Neural cell (in vitro differentiated cells): ENCODE data around the gene DACH1. TPM values are rescaled to one million over a fixed set of nuclear protein-coding genes. Genes with fewer than 3 reads are reported as not detected.

Experiments
- H2AFZ ChIP-seq: fragments of 200-600, 300-800 bp; sonication (generic), shearing (Covaris generic); 2 replicates; pipeline ENCODE4 v1.6.0; 2014; ENCODE audit warnings: low read depth, mild to moderate bottlenecking, antibody characterized with exemption, low read length, moderate library complexity
- H3F3A ChIP-seq: fragments of 200-600 bp; shearing (Covaris generic); 2 replicates; pipeline ENCODE4 v1.6.1; 2016; ENCODE audit warnings: mild to moderate bottlenecking, moderate library complexity, mixed read lengths, antibody characterized with exemption, low read length; ENCODE audit not compliant: insufficient read depth, poor library complexity, severe bottlenecking
- H3K27ac ChIP-seq: fragments of 200-600, 300-800 bp; sonication (generic), shearing (Covaris generic); 2 replicates; pipeline ENCODE4 v1.5.1; 2014; ENCODE audit warnings: mild to moderate bottlenecking, low read length, moderate library complexity
- H3K27me3 ChIP-seq: fragments of 300-800, 200-600 bp; sonication (generic), shearing (Covaris generic); 2 replicates; pipeline ENCODE4 v1.6.0; 2014; ENCODE audit warnings: mild to moderate bottlenecking, low read depth, low read length, moderate library complexity; ENCODE audit not compliant: insufficient read depth
- H3K36me3 ChIP-seq: fragments of 300-800, 200-600 bp; sonication (generic), shearing (Covaris generic); 2 replicates; pipeline ENCODE4 v1.5.1; 2014; ENCODE audit warnings: mild to moderate bottlenecking, antibody characterized with exemption, low read length, moderate library complexity; ENCODE audit not compliant: insufficient read depth
- H3K4me2 ChIP-seq: fragments of 300-800, 200-600 bp; sonication (generic), shearing (Covaris generic); 2 replicates; pipeline ENCODE4 v1.6.0; 2014; ENCODE audit warnings: mild to moderate bottlenecking, low read length
- H3K4me3 ChIP-seq: fragments of 300-800, 200-600 bp; sonication (generic), shearing (Covaris generic); 2 replicates; pipeline ENCODE4 v1.5.1; 2014; ENCODE audit warnings: mild to moderate bottlenecking, low read length, moderate library complexity
- H3K79me2 ChIP-seq: fragments of 200-600 bp; shearing (Covaris generic); replicated peaks from 2 replicates; pipeline ENCODE4 v1.6.0; 2014; ENCODE audit warnings: mild to moderate bottlenecking, low read length, moderate library complexity; ENCODE audit not compliant: insufficient read depth
- H3K9ac ChIP-seq: fragments of 300-800, 200-600 bp; sonication (generic), shearing (Covaris generic); 2 replicates; pipeline ENCODE4 v1.6.1; 2016; ENCODE audit warnings: mild to moderate bottlenecking, low read length, mixed read lengths
- H3K9me2 ChIP-seq: fragments of 200-600 bp; shearing (Covaris generic); 2 replicates; pipeline ENCODE4 v1.6.1; 2016; ENCODE audit warnings: mild to moderate bottlenecking, low read length, mixed read lengths; ENCODE audit not compliant: insufficient read depth
- H3K9me3 ChIP-seq: fragments of 200-600, 300-800 bp; sonication (generic), shearing (Covaris generic); 2 replicates; pipeline ENCODE4 v1.6.1; 2016; ENCODE audit warnings: mild to moderate bottlenecking, mixed run types, low read length, moderate library complexity, mixed read lengths
- H4K20me1 ChIP-seq: fragments of 200-600 bp; shearing (Covaris generic); 2 replicates; pipeline ENCODE4 v1.6.1; 2016; ENCODE audit warnings: mild to moderate bottlenecking, mixed run types; ENCODE audit not compliant: insufficient read depth
- CTCF ChIP-seq: fragments of 450-650 bp; IDR thresholded peaks from 2 replicates; pipeline ENCODE4 v1.5.1; 2014; ENCODE audit warnings: antibody characterized with exemption, mild to moderate bottlenecking, moderate library complexity; ENCODE audit not compliant: poor library complexity, severe bottlenecking
- EP300 ChIP-seq: fragments of 450-650 bp; conservative IDR thresholded peaks from 2 replicates; pipeline ENCODE4 v1.6.1; 2014; ENCODE audit warnings: antibody characterized with exemption, mild to moderate bottlenecking, moderate library complexity; ENCODE audit not compliant: poor library complexity, severe bottlenecking
- EZH2 ChIP-seq: fragments of 200-600, 300-800 bp; shearing (Covaris generic), sonication (generic); IDR thresholded peaks from 2 replicates; pipeline ENCODE4 v1.6.1; 2014; ENCODE audit warnings: antibody characterized with exemption, low read length, borderline replicate concordance, mild to moderate bottlenecking; ENCODE audit not compliant: insufficient read depth, poor library complexity, severe bottlenecking
- MXI1 ChIP-seq: fragments of 450-650 bp; conservative IDR thresholded peaks from 2 replicates; pipeline ENCODE4 v1.6.1; 2014; ENCODE audit warnings: antibody characterized with exemption, mild to moderate bottlenecking; ENCODE audit not compliant: poor library complexity, severe bottlenecking
- POLR2AphosphoS5 ChIP-seq: IDR thresholded peaks from 2 replicates; pipeline ENCODE4 v1.6.1; 2012
- RAD21 ChIP-seq: fragments of 450-650 bp; conservative IDR thresholded peaks from 2 replicates; pipeline ENCODE4 v1.6.1; 2014; ENCODE audit warnings: antibody characterized with exemption, mild to moderate bottlenecking, moderate library complexity
- SMC3 ChIP-seq: fragments of 450-650 bp; conservative IDR thresholded peaks from 2 replicates; pipeline ENCODE4 v1.6.1; 2014; ENCODE audit warnings: antibody characterized with exemption, mild to moderate bottlenecking, moderate library complexity; ENCODE audit not compliant: poor library complexity
- TAF1 ChIP-seq: IDR thresholded peaks from 2 replicates; pipeline ENCODE4 v1.6.1; 2012; ENCODE audit warnings: low read depth
- polyA plus RNA-seq: library from polyadenylated mRNA; depleted of rRNA; stranded (reverse); fragments of >200 nt; gene quantifications from 2 replicates; pipeline ENCODE4 v1.2.3, GENCODE V29; 2014
- TF ChIP-seq, protein P1 (sequence below): IDR thresholded peaks from 2 replicates; pipeline ENCODE4 v1.6.1; 2012; ENCODE audit warnings: borderline replicate concordance

Gene DACH1
- polyA plus RNA-seq, 1 donor from 2014 or later = 20.0 TPM

- Histone ChIP-seq H3K4me2 (no peak overlapping the region), H3K4me3 (no peak overlapping the region), H3F3A (no peaks in the 10 kb centered on the region), H2AFZ (no peak overlapping the region), H3K36me3 (no peaks in the 10 kb centered on the region), H3K27ac (no peak overlapping the region), H4K20me1 (no peaks in the 10 kb centered on the region), H3K79me2 (no peaks in the 10 kb centered on the region), H3K27me3 (no peaks in the 10 kb centered on the region), H3K9me2 (no peaks in the 10 kb centered on the region), H3K9ac (no peak overlapping the region), H3K9me3 (no peaks in the 10 kb centered on the region)
- TF ChIP-seq, protein P1, sequence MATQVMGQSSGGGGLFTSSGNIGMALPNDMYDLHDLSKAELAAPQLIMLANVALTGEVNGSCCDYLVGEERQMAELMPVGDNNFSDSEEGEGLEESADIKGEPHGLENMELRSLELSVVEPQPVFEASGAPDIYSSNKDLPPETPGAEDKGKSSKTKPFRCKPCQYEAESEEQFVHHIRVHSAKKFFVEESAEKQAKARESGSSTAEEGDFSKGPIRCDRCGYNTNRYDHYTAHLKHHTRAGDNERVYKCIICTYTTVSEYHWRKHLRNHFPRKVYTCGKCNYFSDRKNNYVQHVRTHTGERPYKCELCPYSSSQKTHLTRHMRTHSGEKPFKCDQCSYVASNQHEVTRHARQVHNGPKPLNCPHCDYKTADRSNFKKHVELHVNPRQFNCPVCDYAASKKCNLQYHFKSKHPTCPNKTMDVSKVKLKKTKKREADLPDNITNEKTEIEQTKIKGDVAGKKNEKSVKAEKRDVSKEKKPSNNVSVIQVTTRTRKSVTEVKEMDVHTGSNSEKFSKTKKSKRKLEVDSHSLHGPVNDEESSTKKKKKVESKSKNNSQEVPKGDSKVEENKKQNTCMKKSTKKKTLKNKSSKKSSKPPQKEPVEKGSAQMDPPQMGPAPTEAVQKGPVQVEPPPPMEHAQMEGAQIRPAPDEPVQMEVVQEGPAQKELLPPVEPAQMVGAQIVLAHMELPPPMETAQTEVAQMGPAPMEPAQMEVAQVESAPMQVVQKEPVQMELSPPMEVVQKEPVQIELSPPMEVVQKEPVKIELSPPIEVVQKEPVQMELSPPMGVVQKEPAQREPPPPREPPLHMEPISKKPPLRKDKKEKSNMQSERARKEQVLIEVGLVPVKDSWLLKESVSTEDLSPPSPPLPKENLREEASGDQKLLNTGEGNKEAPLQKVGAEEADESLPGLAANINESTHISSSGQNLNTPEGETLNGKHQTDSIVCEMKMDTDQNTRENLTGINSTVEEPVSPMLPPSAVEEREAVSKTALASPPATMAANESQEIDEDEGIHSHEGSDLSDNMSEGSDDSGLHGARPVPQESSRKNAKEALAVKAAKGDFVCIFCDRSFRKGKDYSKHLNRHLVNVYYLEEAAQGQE = no peak
- TF ChIP-seq EP300 (no peak), CTCF (no peak), MXI1 (no peak), RAD21 (no peak), TAF1 (no peak), POLR2AphosphoS5 (no peak), SMC3 (no peak), EZH2 (no peak)
Observed at GRCh38 chr13:71603255-71603654, 263.7 kb downstream of the DACH1 start.

DNA sequence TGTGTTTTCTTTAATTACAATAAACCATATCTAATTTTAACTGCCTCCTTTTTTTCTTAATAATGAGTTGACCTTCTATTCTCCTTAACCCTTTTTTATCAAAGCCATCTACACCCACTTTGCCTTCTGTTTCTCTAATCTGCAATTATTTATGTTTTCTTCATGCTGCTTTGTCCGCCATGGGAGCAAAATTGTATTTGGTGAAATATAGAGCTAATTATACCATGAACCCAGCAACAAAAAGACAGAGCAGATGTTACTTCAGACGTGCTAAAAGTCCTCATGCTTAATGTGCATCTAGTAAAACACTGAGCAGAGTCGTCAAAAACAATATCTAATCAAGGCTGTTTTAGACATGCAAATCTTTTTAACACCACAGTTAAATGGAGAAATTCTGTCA is 264.7 kb downstream of the DACH1 start:
- Histone ChIP-seq H3K9me2 (no peaks in the 10 kb centered on the region), H3K9me3 (no peaks in the 10 kb centered on the region), H3K4me2 (no peak overlapping the region), H3K4me3 (no peak overlapping the region), H3K9ac (no peak overlapping the region), H3K27me3 (no peaks in the 10 kb centered on the region), H2AFZ (no peak overlapping the region), H3K36me3 (no peaks in the 10 kb centered on the region), H3K27ac (no peak overlapping the region), H4K20me1 (no peaks in the 10 kb centered on the region), H3F3A (no peaks in the 10 kb centered on the region), H3K79me2 (no peaks in the 10 kb centered on the region)
- TF ChIP-seq RAD21 (no peak), TAF1 (no peak), EZH2 (no peak), POLR2AphosphoS5 (no peak), MXI1 (no peak), SMC3 (no peak), EP300 (no peak), CTCF (no peak)
- TF ChIP-seq, protein P1 = no peak
